Colonic mucosa (tissue), 4 donors: ENCODE data around the gene IPO13. TPM values are rescaled to one million over a fixed set of nuclear protein-coding genes. Genes with fewer than 3 reads are reported as not detected.

Experiments
- DNase-seq: peaks from one replicate; pipeline ENCODE4 v3.0.0-alpha.2; 2020
- H3K27ac ChIP-seq: fragments of 200-600 bp; one replicate; pipeline ENCODE4 v1.8.0; 2021
- H3K27me3 ChIP-seq: fragments of 200-600 bp; one replicate; pipeline ENCODE4 v1.8.0; 2021
- H3K36me3 ChIP-seq: fragments of 200-600 bp; one replicate; pipeline ENCODE4 v1.8.0; 2021
- H3K4me1 ChIP-seq: fragments of 200-600 bp; one replicate; pipeline ENCODE4 v1.8.0; 2021; ENCODE audit warnings: mild to moderate bottlenecking
- H3K4me3 ChIP-seq: fragments of 200-600 bp; one replicate; pipeline ENCODE4 v1.8.0; 2021
- H3K9ac ChIP-seq, 2 donors: one replicate each; pipeline ENCODE4 v1.7.0; 2013; ENCODE audit warnings: control low read depth in 2 of 2, low read depth in 2 of 2, low read length in 2 of 2
- H3K9me3 ChIP-seq: fragments of 200-600 bp; one replicate; pipeline ENCODE4 v1.8.0; 2021
- intact Hi-C: fragments of 100-400 bp; cut with DNase I; formaldehyde crosslinking; loops from one replicate; pipeline ENCODE4 v1.14.1; 2022
- total RNA-seq, 2 donors: library from RNA; stranded (reverse); fragmentation: NEBNext Ultra II Directional in 1 of 2; extraction: Animal tissue kit (Norgen Biotek cat#: 25700) in 1 of 2; gene quantifications; one replicate each; pipeline ENCODE4 v1.2.1, GENCODE V29; 2021
- TF ChIP-seq, protein P1 (sequence below): fragments of 200-600 bp; IDR thresholded peaks from one replicate; pipeline ENCODE4 v1.8.0; 2022; ENCODE audit warnings: antibody characterized with exemption, mild to moderate bottlenecking
- donor health status: healthy.
- donor health status: DM: no; HTN: no; CAD: no.
- donor health status: DM: no; HTN: no; CAD: no.

The IPO13 gene
- total RNA-seq, 2 donors from 2014 or later, result 17.3 to 27.9 TPM

DNA sequence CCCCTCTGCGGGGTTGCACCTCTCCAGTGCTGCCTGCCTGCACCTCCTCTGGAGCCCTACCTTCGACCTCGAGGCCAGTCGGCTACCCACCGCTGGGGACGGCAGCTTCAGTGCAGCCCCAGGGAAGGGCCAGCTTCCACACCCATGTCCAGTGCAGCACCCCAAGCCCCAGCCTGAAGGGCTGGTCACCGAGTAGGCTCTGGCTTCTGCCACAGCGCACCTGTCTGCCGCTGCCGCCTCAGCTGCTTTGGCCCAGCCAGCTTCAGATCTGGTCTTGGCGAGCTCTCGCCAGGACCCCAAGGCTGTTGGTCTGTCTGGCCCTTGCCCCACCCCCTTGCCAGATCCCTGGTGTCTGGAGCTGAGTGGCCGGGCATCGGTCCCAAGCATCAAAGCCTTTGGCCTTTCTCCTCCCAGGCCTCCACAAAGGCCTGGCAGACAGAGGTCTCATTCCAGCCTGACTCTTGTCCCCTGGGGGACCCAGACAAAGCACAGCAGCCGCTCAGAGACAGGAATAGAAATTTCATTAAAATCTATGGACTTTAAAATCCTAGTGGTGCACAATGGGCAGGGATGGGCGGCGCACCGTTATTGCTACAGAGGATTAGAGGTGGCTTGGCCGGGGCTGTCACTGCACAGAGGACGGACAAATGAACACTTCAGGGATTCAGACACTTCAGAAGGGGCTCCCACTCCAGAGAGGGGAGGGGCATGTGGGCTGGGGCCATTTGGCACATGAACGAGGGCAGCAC, 49.4 kb downstream of the IPO13 start:
- TF ChIP-seq, protein P1, sequence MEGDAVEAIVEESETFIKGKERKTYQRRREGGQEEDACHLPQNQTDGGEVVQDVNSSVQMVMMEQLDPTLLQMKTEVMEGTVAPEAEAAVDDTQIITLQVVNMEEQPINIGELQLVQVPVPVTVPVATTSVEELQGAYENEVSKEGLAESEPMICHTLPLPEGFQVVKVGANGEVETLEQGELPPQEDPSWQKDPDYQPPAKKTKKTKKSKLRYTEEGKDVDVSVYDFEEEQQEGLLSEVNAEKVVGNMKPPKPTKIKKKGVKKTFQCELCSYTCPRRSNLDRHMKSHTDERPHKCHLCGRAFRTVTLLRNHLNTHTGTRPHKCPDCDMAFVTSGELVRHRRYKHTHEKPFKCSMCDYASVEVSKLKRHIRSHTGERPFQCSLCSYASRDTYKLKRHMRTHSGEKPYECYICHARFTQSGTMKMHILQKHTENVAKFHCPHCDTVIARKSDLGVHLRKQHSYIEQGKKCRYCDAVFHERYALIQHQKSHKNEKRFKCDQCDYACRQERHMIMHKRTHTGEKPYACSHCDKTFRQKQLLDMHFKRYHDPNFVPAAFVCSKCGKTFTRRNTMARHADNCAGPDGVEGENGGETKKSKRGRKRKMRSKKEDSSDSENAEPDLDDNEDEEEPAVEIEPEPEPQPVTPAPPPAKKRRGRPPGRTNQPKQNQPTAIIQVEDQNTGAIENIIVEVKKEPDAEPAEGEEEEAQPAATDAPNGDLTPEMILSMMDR, result no peak
- intact Hi-C loops, result no loop called here
- no peaks in the 10 kb centered on the region for H3K36me3 ChIP-seq
- H3K4me1 ChIP-seq, result no peaks in the 10 kb centered on the region
- H3K9me3 ChIP-seq, result no peaks in the 10 kb centered on the region
- H3K9ac ChIP-seq, result no peak overlapping the region
- H3K27me3 ChIP-seq, result no peaks in the 10 kb centered on the region
- no peak overlapping the region for H3K27ac ChIP-seq
- H3K4me3 ChIP-seq, result no peak overlapping the region
- DNase-seq, result no peak

DNA sequence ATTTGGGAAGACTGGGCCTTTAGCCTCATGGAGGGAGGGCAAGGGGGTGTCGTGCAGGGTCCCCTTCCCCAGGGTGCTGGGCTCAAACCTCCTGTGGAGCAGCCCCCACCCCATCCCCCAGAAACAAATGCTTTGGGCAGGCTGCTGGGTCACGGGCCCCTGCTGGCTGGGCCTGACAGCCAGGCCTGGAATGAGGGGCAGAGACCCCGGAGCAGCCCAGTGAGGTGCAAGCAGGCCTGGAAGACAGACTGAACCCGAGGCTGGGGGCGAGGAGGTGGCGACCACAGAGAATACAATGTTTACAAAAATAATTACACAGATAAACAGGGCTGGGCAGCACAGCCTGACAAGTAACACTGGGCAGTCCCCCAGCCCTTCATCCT, 50.0 kb downstream of the IPO13 start:
- Histone ChIP-seq H3K27me3 (no peaks in the 10 kb centered on the region), H3K9ac (no peak overlapping the region), H3K27ac (no peak overlapping the region), H3K4me3 (no peak overlapping the region), H3K4me1 (no peaks in the 10 kb centered on the region), H3K36me3 (no peaks in the 10 kb centered on the region), H3K9me3 (no peaks in the 10 kb centered on the region)
- intact Hi-C loops, result no loop called here
- TF ChIP-seq, protein P1, result no peak
- DNase-seq, result no peak

DNA sequence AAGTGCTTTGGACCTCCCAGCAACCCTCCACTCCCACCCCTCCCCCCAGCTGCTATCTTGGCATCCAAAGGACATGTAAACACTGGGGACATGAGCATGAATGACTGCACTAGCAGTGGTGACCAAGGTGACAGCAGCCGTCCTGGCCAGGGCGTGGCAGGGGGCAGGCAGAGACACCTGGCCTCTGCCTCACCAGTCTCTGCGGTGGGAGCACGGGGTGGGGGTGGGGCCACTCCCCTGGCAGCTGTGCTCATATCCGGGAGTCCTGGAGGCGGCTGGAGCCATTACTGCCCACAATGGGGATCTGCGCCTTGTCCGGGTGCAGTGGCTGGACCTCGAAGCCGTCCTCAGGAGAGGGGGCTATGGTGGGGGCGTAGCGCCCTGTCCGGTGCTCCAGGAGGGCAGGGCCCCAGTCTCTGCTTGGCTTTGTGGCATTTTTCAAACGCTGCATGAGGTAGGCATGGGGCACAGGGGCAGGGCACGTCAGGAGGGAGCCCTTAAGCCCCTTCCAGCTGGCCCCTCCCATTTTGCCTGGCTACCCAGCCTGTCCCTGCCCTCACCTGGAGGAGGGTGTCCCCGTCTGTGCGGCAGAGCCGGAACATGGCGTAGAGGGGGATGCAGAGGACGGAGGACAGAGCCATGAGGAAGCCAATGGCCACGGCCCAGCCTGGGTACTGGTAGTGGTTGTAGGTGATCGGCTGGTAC, 50.7 kb downstream of the IPO13 start:
- H3K9me3 ChIP-seq, result no peaks in the 10 kb centered on the region
- peak; percentile 51 for DNase-seq
- TF ChIP-seq, protein P1, result no peak
- H3K4me1 ChIP-seq, result no peaks in the 10 kb centered on the region
- H3K9ac ChIP-seq, result peak overlapping the region; percentile 29 to 60
- intact Hi-C loops, result no loop called here
- no peaks in the 10 kb centered on the region for H3K27me3 ChIP-seq
- H3K36me3 ChIP-seq, result no peaks in the 10 kb centered on the region
- peak overlapping the region; percentile 57 for H3K27ac ChIP-seq
- peak overlapping the region; percentile 23 for H3K4me3 ChIP-seq

DNA sequence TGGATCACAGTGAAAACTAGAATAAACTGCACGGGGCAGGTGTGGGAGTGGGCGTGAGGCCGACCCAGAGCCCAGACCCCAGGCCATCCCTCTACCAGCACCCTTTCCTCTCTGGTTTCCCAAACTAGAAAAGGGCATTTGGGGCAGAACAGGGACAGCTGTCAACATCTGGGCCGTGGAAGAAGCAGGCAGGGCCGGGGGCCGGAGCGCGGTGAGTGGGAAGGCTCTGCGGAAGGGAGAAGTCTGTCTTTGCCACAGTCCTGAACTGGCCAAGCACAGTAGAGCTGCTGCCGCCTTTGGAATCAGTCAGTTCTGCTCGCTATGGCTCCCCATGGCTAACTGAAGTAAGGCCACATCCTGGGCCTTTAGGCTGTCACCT, 51.2 kb downstream of the IPO13 start:
- intact Hi-C loops, result no loop called here
- peak overlapping the region; percentile 57 for H3K27ac ChIP-seq
- no peaks in the 10 kb centered on the region for H3K9me3 ChIP-seq
- H3K4me1 ChIP-seq, result no peaks in the 10 kb centered on the region
- peak overlapping the region; percentile 23 for H3K4me3 ChIP-seq
- peak overlapping the region; percentile 29 to 60 for H3K9ac ChIP-seq
- H3K36me3 ChIP-seq, result no peaks in the 10 kb centered on the region
- H3K27me3 ChIP-seq, result no peaks in the 10 kb centered on the region
- TF ChIP-seq, protein P1, result no peak
- DNase-seq, result no peak

DNA sequence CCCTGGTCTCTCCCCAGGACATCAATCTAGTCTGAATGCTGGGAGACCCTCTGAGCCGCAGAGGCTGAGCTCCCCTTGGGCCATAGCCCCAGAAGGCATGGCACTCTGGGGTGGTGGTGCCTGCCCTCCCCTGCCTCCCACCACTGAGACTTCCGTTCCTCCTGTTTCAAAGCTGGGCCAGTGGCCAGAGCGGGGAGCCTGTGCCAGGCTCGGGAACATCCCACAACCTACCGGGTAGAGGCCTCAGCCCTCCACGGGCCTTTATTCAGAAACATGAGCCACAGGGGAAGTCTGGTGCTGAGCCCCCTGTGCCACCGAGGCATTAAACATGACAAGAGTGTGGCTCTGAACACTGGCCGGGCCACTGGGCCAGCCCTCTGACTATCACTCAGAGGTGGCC, 52.7 kb downstream of the IPO13 start:
- no peak for DNase-seq
- Histone ChIP-seq H3K27ac (no peak overlapping the region), H3K9ac (no peak overlapping the region), H3K9me3 (no peaks in the 10 kb centered on the region), H3K4me3 (no peak overlapping the region), H3K27me3 (no peaks in the 10 kb centered on the region), H3K4me1 (no peaks in the 10 kb centered on the region), H3K36me3 (no peaks in the 10 kb centered on the region)
- TF ChIP-seq, protein P1, result no peak
- intact Hi-C loops, result no loop called here
